Measurements from ENCODE around the gene HSBP1. TPM values are rescaled to one million over a fixed set of nuclear protein-coding genes. Genes with fewer than 3 reads are reported as not detected.

Gene HSBP1
- total RNA-seq, 1 donor from 2014 or later: 25.5 TPM

GRCh38 chr16:83802554-83803205, 5.1 kb upstream of the HSBP1 start:
- DNase-seq (ENCODE audit: low read depth): no peak

GRCh38 chr16:83803811-83804210, 4.0 kb upstream of the HSBP1 start:
- DNase-seq (ENCODE audit: low read depth): no peak

GRCh38 chr16:83804366-83804765, 3.4 kb upstream of the HSBP1 start:
- DNase-seq (ENCODE audit: low read depth): no peak

DNA sequence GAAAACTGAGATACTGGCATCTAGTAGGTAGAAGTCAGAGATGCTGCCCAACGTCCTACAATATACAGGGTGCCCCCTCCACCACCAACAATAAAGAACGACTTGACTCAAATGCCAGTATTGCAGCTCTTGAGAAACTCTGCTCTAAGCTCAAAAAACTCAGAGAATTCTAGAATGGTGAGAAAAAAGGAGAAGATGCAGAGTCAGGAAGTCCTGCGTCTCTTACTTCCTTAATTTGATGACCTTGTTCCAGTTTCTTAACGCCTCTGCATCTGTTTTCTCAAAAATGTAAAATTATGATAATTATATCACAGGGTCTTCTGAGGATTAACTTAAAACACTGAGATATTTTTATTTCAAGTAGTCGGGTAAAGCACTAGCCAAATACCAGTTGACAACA, 1.7 kb upstream of the HSBP1 start:
- no peak for DNase-seq (ENCODE audit: low read depth)

DNA sequence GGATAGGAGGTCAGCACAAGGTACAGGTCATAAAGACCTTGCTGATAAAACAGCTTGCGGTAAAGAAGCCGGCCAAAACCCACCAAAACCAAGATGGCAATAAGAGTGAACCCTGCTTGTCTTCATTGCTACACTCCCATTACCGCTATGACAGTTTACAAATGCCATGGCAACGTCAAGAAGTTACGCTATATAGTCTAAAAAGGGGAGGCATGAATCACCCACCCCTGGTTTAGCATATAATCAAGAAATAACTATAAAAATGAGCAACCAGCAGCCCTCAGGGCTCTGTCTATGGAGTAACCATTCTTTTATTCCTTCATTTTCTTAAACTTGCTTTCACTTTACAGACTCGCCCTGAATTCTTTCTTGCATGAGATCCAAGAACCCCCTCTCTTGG, 1.0 kb upstream of the HSBP1 start:
- no peak for DNase-seq (ENCODE audit: low read depth)

GRCh38 chr16:83807327-83807709, 460 bp upstream of the HSBP1 start:
- no peak for DNase-seq (ENCODE audit: low read depth)

DNA sequence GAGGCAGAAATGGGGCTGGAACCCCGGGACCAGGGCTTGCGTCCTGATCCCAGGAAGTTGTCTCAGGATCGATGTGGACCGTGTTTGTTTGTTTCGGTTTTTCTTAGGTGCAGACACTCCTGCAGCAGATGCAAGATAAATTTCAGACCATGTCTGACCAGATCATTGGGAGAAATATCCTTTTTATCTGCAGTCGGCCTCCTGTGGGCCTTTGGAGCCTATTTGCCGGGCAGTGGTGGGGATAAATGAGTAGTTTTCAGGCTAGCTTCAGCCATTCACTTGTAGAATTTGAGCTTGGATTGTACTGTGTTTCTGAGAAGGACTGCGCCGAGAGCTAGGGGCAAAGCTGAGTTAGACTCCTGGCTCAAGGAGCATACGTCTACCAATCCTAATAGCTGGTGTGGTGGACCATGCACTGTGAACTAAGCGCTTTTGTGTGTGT, 816 bp downstream of the HSBP1 start:
- DNase-seq (ENCODE audit: low read depth): no peak

- no peak for DNase-seq (ENCODE audit: low read depth)
These were observed 1.3 kb downstream of the HSBP1 start for GRCh38 chr16:83809092-83809491.

GRCh38 chr16:83810901-83811300, 3.1 kb downstream of the HSBP1 start:
- peak; percentile 17 for DNase-seq (ENCODE audit: low read depth)

- peak; percentile 79 for DNase-seq (ENCODE audit: low read depth)
These were observed 6.3 kb downstream of the HSBP1 start for GRCh38 chr16:83813823-83814658.

GRCh38 chr16:83814659-83814985, 6.8 kb downstream of the HSBP1 start:
- DNase-seq (ENCODE audit: low read depth): no peak

DNA sequence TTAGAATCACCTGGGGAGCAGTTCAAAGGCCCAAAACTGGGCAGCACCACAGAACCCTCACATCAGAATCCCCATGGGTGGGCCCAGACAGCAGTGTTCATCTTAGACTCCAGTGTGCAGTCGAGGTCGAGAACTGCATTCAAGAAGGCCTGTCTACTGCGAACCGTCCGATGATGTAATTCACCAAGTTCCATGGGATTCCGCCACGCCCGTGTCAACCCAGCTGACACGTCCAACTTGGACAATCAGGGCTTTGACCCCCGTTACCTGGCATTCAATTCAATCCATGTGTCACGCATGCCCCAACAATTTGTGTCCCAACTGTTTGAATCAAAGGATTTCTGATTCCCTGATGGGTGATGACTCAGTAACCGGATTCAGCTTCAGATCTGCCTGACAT, 9.2 kb downstream of the HSBP1 start:
- DNase-seq (ENCODE audit: low read depth): no peak

GRCh38 chr16:83818276-83818675, 10.5 kb downstream of the HSBP1 start:
- no peak for DNase-seq (ENCODE audit: low read depth)

DNA sequence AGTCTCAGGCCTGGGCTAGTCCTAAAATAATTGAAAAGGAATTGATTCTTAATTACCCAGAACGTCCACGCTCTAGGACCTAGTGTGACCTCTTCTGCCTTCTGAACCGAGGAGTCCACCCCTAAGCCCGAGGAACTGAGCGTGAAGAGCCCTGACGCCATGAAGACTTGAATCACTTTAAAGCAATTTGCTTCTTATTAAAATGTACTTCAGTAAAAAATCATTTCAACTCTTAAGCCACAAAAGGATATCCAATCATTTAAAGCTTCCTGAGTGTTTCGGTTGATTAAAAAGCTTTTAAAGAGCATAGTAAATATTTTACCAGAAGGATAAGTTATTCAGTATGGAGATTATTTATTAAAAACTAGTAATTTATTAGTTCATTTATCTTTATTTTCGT, 11.6 kb downstream of the HSBP1 start:
- no peak for DNase-seq (ENCODE audit: low read depth)

- peak; percentile 80 for DNase-seq (ENCODE audit: low read depth)
These were observed 18.6 kb downstream of the HSBP1 start for GRCh38 chr16:83826146-83826913.

- no peak for DNase-seq (ENCODE audit: low read depth)
These were observed 22.5 kb downstream of the HSBP1 start for GRCh38 chr16:83830091-83830768.

DNA sequence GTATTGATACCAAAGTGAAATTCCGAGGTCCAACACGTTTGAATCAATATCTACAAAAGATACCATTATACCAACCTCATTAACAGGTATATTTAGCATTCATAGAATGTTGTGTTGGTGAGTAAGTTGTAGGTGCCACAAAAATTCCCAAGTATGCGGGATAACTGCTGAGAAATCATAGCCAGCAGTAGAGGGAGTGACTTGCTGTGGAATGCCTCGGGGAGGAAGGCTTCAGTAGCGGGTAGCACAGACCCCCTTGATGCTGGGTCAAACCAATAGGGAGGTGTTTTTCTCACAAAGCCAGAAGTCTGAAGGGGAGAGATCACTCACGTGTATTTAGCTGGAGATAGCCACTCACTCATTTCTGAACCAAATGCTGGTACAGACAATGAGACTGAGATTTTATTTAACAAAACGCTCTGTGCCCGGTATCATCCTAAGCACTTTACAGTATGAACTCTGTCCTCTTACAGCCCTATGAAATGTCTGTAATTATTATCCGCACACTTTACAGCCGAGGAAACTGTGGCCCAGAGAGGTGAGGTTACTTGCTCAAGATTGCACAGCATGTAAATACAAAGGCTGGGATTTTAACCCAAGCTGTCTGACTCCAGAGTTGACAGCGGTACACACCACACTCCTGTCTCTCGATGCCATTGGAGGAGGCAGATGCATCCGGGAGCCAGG, 23.1 kb downstream of the HSBP1 start:
- no peak for DNase-seq (ENCODE audit: low read depth)

- no peak for DNase-seq (ENCODE audit: low read depth)
These were observed 23.7 kb downstream of the HSBP1 start for GRCh38 chr16:83831456-83831987.

- DNase-seq (ENCODE audit: low read depth): no peak
These were observed 26.1 kb downstream of the HSBP1 start for GRCh38 chr16:83833921-83834320.
